Neuronal stem cell (in vitro differentiated cells): ENCODE data around the gene MCF2L2.
"Not testable (repeated sequence)": the region's sequence is repeated elsewhere in the genome, so short reads cannot be mapped to it uniquely, and the experiment has no call there.

Experiments
- DNase-seq: peaks from one replicate; pipeline ENCODE4 v3.0.0-alpha.2; 2013; ENCODE audit warnings: low spot score
- H2AFZ ChIP-seq: one replicate; pipeline ENCODE4 v1.6.1; 2013; ENCODE audit warnings: mild to moderate bottlenecking, low read length, inconsistent platforms
- H2AK5ac ChIP-seq: 2 replicates; pipeline ENCODE4 v1.6.1; 2013; ENCODE audit warnings: low read depth, mild to moderate bottlenecking, inconsistent platforms, low read length, moderate library complexity, mixed read lengths
- H2BK120ac ChIP-seq: 2 replicates; pipeline ENCODE4 v1.6.1; 2013; ENCODE audit warnings: low read depth, mild to moderate bottlenecking, inconsistent platforms, low read length, moderate library complexity, mixed read lengths
- H2BK12ac ChIP-seq: one replicate; pipeline ENCODE4 v1.6.1; 2013; ENCODE audit warnings: low read length, inconsistent platforms
- H2BK15ac ChIP-seq: 2 replicates; pipeline ENCODE4 v1.6.1; 2013; ENCODE audit warnings: mild to moderate bottlenecking, low read length, inconsistent platforms, mixed read lengths
- H2BK5ac ChIP-seq: one replicate; pipeline ENCODE4 v1.6.1; 2013; ENCODE audit warnings: inconsistent platforms, mild to moderate bottlenecking, low read length, moderate library complexity
- H3K14ac ChIP-seq: one replicate; pipeline ENCODE4 v1.6.1; 2013; ENCODE audit warnings: low read length, inconsistent platforms
- H3K18ac ChIP-seq: 2 replicates; pipeline ENCODE4 v1.6.1; 2013; ENCODE audit warnings: low read length, inconsistent platforms
- H3K23ac ChIP-seq: 2 replicates; pipeline ENCODE4 v1.6.1; 2013; ENCODE audit warnings: low read depth, mild to moderate bottlenecking, mixed read lengths, low read length, inconsistent platforms; ENCODE audit not compliant: poor library complexity
- H3K27ac ChIP-seq: replicated peaks from 3 replicates; pipeline ENCODE4 v1.5.1; 2013; ENCODE audit warnings: low read length, inconsistent platforms
- H3K27me3 ChIP-seq, 3 experiments: 2 replicates each; pipeline ENCODE4 v1.6.1; 2013; ENCODE audit warnings: low read length in 3 of 3, mild to moderate bottlenecking in 2 of 3, inconsistent platforms in 1 of 3, low read depth in 1 of 3, mixed read lengths in 1 of 3, moderate library complexity in 1 of 3; ENCODE audit not compliant: control insufficient read depth in 3 of 3, insufficient read depth in 3 of 3
- H3K36me3 ChIP-seq, 2 donors: replicated peaks in 1 of 2; 2 replicates each; pipeline ENCODE4 v1.6.1; 2013; ENCODE audit warnings: low read length in 2 of 2; ENCODE audit not compliant: control insufficient read depth in 2 of 2, insufficient read depth in 2 of 2
- H3K4ac ChIP-seq: 2 replicates; pipeline ENCODE4 v1.6.1; 2013; ENCODE audit warnings: inconsistent platforms, mild to moderate bottlenecking, low read length, moderate library complexity
- H3K4me1 ChIP-seq, 2 donors: 1 replicate in 1 of 2; 2 replicates in 1 of 2; pipeline ENCODE4 v1.6.1; 2013; ENCODE audit warnings: low read length in 2 of 2, low read depth in 1 of 2; ENCODE audit not compliant: control insufficient read depth in 2 of 2, insufficient read depth in 1 of 2
- H3K4me2 ChIP-seq: one replicate; pipeline ENCODE4 v1.6.1; 2013; ENCODE audit warnings: mild to moderate bottlenecking, low read length, inconsistent platforms; ENCODE audit not compliant: insufficient read depth, poor library complexity, severe bottlenecking
- H3K4me3 ChIP-seq, 2 donors: 2 replicates each; pipeline ENCODE4 v1.5.1; 2013; ENCODE audit warnings: low read length in 2 of 2, mild to moderate bottlenecking in 2 of 2, inconsistent platforms in 1 of 2, moderate library complexity in 1 of 2
- H3K79me1 ChIP-seq: one replicate; pipeline ENCODE4 v1.6.1; 2013; ENCODE audit warnings: low read depth, mild to moderate bottlenecking, inconsistent platforms, low read length, moderate library complexity
- H3K9ac ChIP-seq: one replicate; pipeline ENCODE4 v1.6.1; 2013; ENCODE audit warnings: mild to moderate bottlenecking, low read depth, low read length, inconsistent platforms; ENCODE audit not compliant: poor library complexity
- H3K9me3 ChIP-seq, 2 donors: replicated peaks in 1 of 2; 2 replicates each; pipeline versions ENCODE3 to v1.6.1; 2013; ENCODE audit warnings: low read length in 2 of 2, mild to moderate bottlenecking in 2 of 2, inconsistent platforms in 1 of 2, low read depth in 1 of 2, mixed read lengths in 1 of 2, moderate library complexity in 1 of 2; ENCODE audit not compliant: control insufficient read depth in 2 of 2, insufficient read depth in 1 of 2
- H4K8ac ChIP-seq: one replicate; pipeline ENCODE4 v1.6.1; 2013; ENCODE audit warnings: low read depth, mild to moderate bottlenecking, inconsistent platforms, low read length, moderate library complexity
- H4K91ac ChIP-seq: one replicate; pipeline ENCODE4 v1.6.1; 2013; ENCODE audit warnings: low read length, low read depth, mild to moderate bottlenecking, inconsistent platforms; ENCODE audit not compliant: poor library complexity
- WGBS, 2 donors: extraction: QIAGEN DNeasy Blood & Tissue Kit; methylation state at CpG; one replicate each; pipeline ENCODE4 v1.1.7; 2013; ENCODE audit warnings: missing lambda C conversion rate in 2 of 2, mixed read lengths in 1 of 2; ENCODE audit not compliant: insufficient read length in 2 of 2, insufficient replicate concordance in 1 of 2; ENCODE audit errors: extremely low coverage in 2 of 2; 5-methylcytosine and 5-hydroxymethylcytosine counted together

Gene MCF2L2

GRCh38 chr3:183375787-183376186, 52.6 kb downstream of the MCF2L2 start:
- Histone ChIP-seq H2BK120ac (no peak overlapping the region), H3K18ac (no peak overlapping the region), H3K27ac (no peak overlapping the region), H3K4me1 (no peaks in the 10 kb centered on the region), H3K14ac (no peak overlapping the region), H3K4me2 (no peak overlapping the region), H3K9me3 (no peaks in the 10 kb centered on the region), H2BK15ac (no peak overlapping the region), H2BK5ac (no peak overlapping the region), H3K9ac (no peak overlapping the region), H3K27me3 (peaks cover 0 to 23% (median 0%) of the 10 kb centered on the region in 3 experiments), H3K23ac (no peak overlapping the region), H2BK12ac (no peak overlapping the region), H3K4me3 (no peak overlapping the region), H3K36me3 (no peaks in the 10 kb centered on the region), H4K8ac (no peak overlapping the region), H2AK5ac (no peak overlapping the region), H3K79me1 (no peaks in the 10 kb centered on the region), H3K4ac (no peak overlapping the region), H4K91ac (no peak overlapping the region), H2AFZ (no peak overlapping the region)
- WGBS, 2 donors = no CpG with 5 or more reads among the region's 5 CpGs
- no peak for DNase-seq

GRCh38 chr3:183375337-183375736, 53.1 kb downstream of the MCF2L2 start:
- no peak overlapping the region for H2AK5ac ChIP-seq
- no peak overlapping the region for H3K18ac ChIP-seq
- no peaks in the 10 kb centered on the region for H3K79me1 ChIP-seq
- H3K9ac ChIP-seq = no peak overlapping the region
- H3K4me1 ChIP-seq = no peaks in the 10 kb centered on the region
- no peak overlapping the region for H2AFZ ChIP-seq
- H3K36me3 ChIP-seq = no peaks in the 10 kb centered on the region
- no peak for DNase-seq
- WGBS, 2 donors = no CpG with 5 or more reads among the region's 6 CpGs
- no peak overlapping the region for H2BK15ac ChIP-seq
- no peak overlapping the region for H4K91ac ChIP-seq
- H3K4me2 ChIP-seq = no peak overlapping the region
- no peak overlapping the region for H2BK5ac ChIP-seq
- H4K8ac ChIP-seq = no peak overlapping the region
- peaks cover 0 to 23% (median 0%) of the 10 kb centered on the region in 3 experiments for H3K27me3 ChIP-seq
- H3K23ac ChIP-seq = no peak overlapping the region
- no peak overlapping the region for H3K4me3 ChIP-seq
- no peak overlapping the region for H3K4ac ChIP-seq
- H3K27ac ChIP-seq = no peak overlapping the region
- no peak overlapping the region for H3K14ac ChIP-seq
- H2BK12ac ChIP-seq = no peak overlapping the region
- no peaks in the 10 kb centered on the region for H3K9me3 ChIP-seq
- H2BK120ac ChIP-seq = no peak overlapping the region

GRCh38 chr3:183372911-183373310, 55.5 kb downstream of the MCF2L2 start:
- Histone ChIP-seq H3K9ac (no peak overlapping the region), H3K27me3 (peaks cover 0 to 21% (median 0%) of the 10 kb centered on the region in 3 experiments), H2BK5ac (no peak overlapping the region), H4K8ac (no peak overlapping the region), H3K4me2 (no peak overlapping the region), H2BK15ac (no peak overlapping the region), H2AK5ac (no peak overlapping the region), H2BK120ac (no peak overlapping the region), H3K4me3 (no peak overlapping the region), H3K23ac (no peak overlapping the region), H2AFZ (no peak overlapping the region), H3K14ac (no peak overlapping the region), H3K27ac (no peak overlapping the region), H3K4ac (no peak overlapping the region), H3K9me3 (no peaks in the 10 kb centered on the region), H3K79me1 (no peaks in the 10 kb centered on the region), H4K91ac (no peak overlapping the region), H3K36me3 (no peaks in the 10 kb centered on the region), H2BK12ac (no peak overlapping the region), H3K18ac (no peak overlapping the region), H3K4me1 (no peaks in the 10 kb centered on the region)
- no peak for DNase-seq
- no CpG with 5 or more reads among the region's 3 CpGs for WGBS, 2 donors

GRCh38 chr3:183371600-183371968, 56.8 kb downstream of the MCF2L2 start:
- H3K27ac ChIP-seq, H3K18ac ChIP-seq, H4K8ac ChIP-seq, H3K4ac ChIP-seq, H2BK12ac ChIP-seq, H3K9ac ChIP-seq, H2AK5ac ChIP-seq, H3K4me1 ChIP-seq, H3K36me3 ChIP-seq, H4K91ac ChIP-seq, H3K23ac ChIP-seq, H3K4me3 ChIP-seq, H2BK5ac ChIP-seq, H3K14ac ChIP-seq, H3K4me2 ChIP-seq, H2BK15ac ChIP-seq, H3K79me1 ChIP-seq, H2AFZ ChIP-seq, H2BK120ac ChIP-seq, H3K9me3 ChIP-seq, DNase-seq: not testable (repeated sequence)
- peaks cover 0 to 20% (median 0%) of the 10 kb centered on the region in 3 experiments for H3K27me3 ChIP-seq
- no CpG with 5 or more reads among the region's 5 CpGs for WGBS, 2 donors
